HG03039 (cell line): ENCODE data around the gene PROK2.

Experiments used
- ATAC-seq: cut with Tn5 transposase; IDR thresholded peaks from one replicate; pipeline ENCODE4 v1.9.1; 2021; ENCODE audit warnings: mild to moderate bottlenecking, moderate library complexity; ENCODE audit not compliant: unreplicated experiment

The PROK2 gene

GRCh38 chr3:71787851-71788405 lies 3.0 kb upstream of the PROK2 start:
- ATAC-seq: no peak

- no peak for ATAC-seq
These were observed 1.6 kb upstream of the PROK2 start for GRCh38 chr3:71786551-71786950.

- no peak for ATAC-seq
These were observed 1.2 kb upstream of the PROK2 start for GRCh38 chr3:71786217-71786549.

- ATAC-seq: no peak
These were observed 726 bp upstream of the PROK2 start for GRCh38 chr3:71785532-71786216.

GRCh38 chr3:71784201-71784913 lies 591 bp downstream of the PROK2 start:
- no peak for ATAC-seq

GRCh38 chr3:71783152-71783551 lies 1.8 kb downstream of the PROK2 start:
- no peak for ATAC-seq

- no peak for ATAC-seq
These were observed 4.5 kb downstream of the PROK2 start for GRCh38 chr3:71780430-71780829.

- no peak for ATAC-seq
These were observed 5.1 kb downstream of the PROK2 start for GRCh38 chr3:71779674-71780377.

GRCh38 chr3:71778353-71778752 lies 6.6 kb downstream of the PROK2 start:
- no peak for ATAC-seq

- ATAC-seq: no peak
These were observed 8.4 kb downstream of the PROK2 start for GRCh38 chr3:71776538-71776937.

GRCh38 chr3:71771884-71772283 lies 13.1 kb downstream of the PROK2 start:
- no peak for ATAC-seq

GRCh38 chr3:71771126-71771525 lies 13.8 kb downstream of the PROK2 start:
- ATAC-seq: no peak

GRCh38 chr3:71763426-71763825 lies 21.5 kb downstream of the PROK2 start:
- ATAC-seq: no peak

GRCh38 chr3:71760140-71760539 lies 24.8 kb downstream of the PROK2 start:
- no peak for ATAC-seq

- no peak for ATAC-seq
These were observed 25.5 kb downstream of the PROK2 start for GRCh38 chr3:71759401-71759800.

- ATAC-seq: no peak
These were observed 26.9 kb downstream of the PROK2 start for GRCh38 chr3:71758091-71758490.

- no peak for ATAC-seq
These were observed 30.2 kb downstream of the PROK2 start for GRCh38 chr3:71754610-71755253.

GRCh38 chr3:71753701-71754609 lies 31.0 kb downstream of the PROK2 start, which contains the start of gene GPR27:
Gene GPR27 (plus strand): TSS chr3:71753855. CDS start chr3:71754050, 195 bp downstream.
- ATAC-seq: no peak

GRCh38 chr3:71752831-71753700 lies 31.9 kb downstream of the PROK2 start:
- ATAC-seq: no peak
